Measurements from ENCODE around the gene GAB2.

- TF ChIP-seq NFE2L2 (IDR thresholded peaks at IDR 0.05; ENCODE audit: low read depth, low read length) (no peak), POLR2A (IDR thresholded peaks at IDR 0.05; ENCODE audit: low read depth, low read length) (no peak), CTCF (conservative IDR thresholded peaks at IDR 0.05; ENCODE audit: low read depth, low read length) (no peak), RCOR1 (IDR thresholded peaks at IDR 0.05; ENCODE audit: insufficient replicate concordance, low read length) (no peak), USF2 (IDR thresholded peaks at IDR 0.05; ENCODE audit: low read depth, low read length) (no peak), MXI1 (IDR thresholded peaks at IDR 0.05; ENCODE audit: borderline replicate concordance, low read depth, low read length) (no peak), ELK1 (IDR thresholded peaks at IDR 0.05; ENCODE audit: borderline replicate concordance, low read depth, low read length) (no peak)
Observed at GRCh38 chr11:78457448-78457847, 39.8 kb upstream of the GAB2 start.

All from IMR-90 (cell line).